Spleen (tissue), 13 donors: ENCODE measurements around the gene SERPINB5. TPM values are rescaled to one million over a fixed set of nuclear protein-coding genes. Genes with fewer than 3 reads are reported as not detected.

Experiments used
- DNase-seq: peaks from one replicate; pipeline ENCODE4 v3.0.0-alpha.2; 2020
- H3K27ac ChIP-seq, 8 donors: fragments of 200-600 bp; sonication (generic) in 7 of 8; 1 replicate in 4 of 8; 2 replicates in 4 of 8; pipeline versions ENCODE4 v1.5.0 to v1.8.0; 2016 to 2021; ENCODE audit warnings: inconsistent platforms in 4 of 8, mild to moderate bottlenecking in 4 of 8, moderate library complexity in 1 of 8
- H3K27me3 ChIP-seq, 7 donors: fragments of 200-600 bp; sonication (generic) in 6 of 7; replicated peaks in 1 of 7; 1 replicate in 4 of 7; 2 replicates in 3 of 7; pipeline versions ENCODE4 v1.5.0 to v1.8.0; 2016 to 2021; ENCODE audit warnings: inconsistent platforms in 3 of 7, mild to moderate bottlenecking in 1 of 7
- H3K36me3 ChIP-seq, 6 donors: fragments of 200-600 bp; sonication (generic) in 5 of 6; 1 replicate in 4 of 6; 2 replicates in 2 of 6; pipeline versions ENCODE4 v1.5.0 to v1.8.0; 2016 to 2021; ENCODE audit warnings: inconsistent platforms in 2 of 6
- H3K4me1 ChIP-seq, 6 donors: fragments of 200-600 bp; sonication (generic) in 5 of 6; 1 replicate in 3 of 6; 2 replicates in 3 of 6; pipeline versions ENCODE4 v1.5.0 to v1.8.0; 2016 to 2021; ENCODE audit warnings: inconsistent platforms in 3 of 6
- H3K4me3 ChIP-seq, 8 donors: fragments of 200-600 bp; sonication (generic) in 7 of 8; 1 replicate in 4 of 8; 2 replicates in 4 of 8; pipeline versions ENCODE4 v1.5.0 to v1.8.0; 2016 to 2021; ENCODE audit warnings: inconsistent platforms in 4 of 8, mild to moderate bottlenecking in 4 of 8, moderate library complexity in 2 of 8
- H3K9me3 ChIP-seq, 8 donors: fragments of 200-600 bp; sonication (generic) in 7 of 8; 1 replicate in 4 of 8; 2 replicates in 4 of 8; pipeline versions ENCODE4 v1.5.0 to v1.8.0; 2016 to 2021; ENCODE audit warnings: inconsistent platforms in 4 of 8
- POLR2A ChIP-seq, 3 donors: fragments of 450-650 bp; IDR thresholded peaks; one replicate each; pipeline ENCODE4 v1.5.1; 2017; ENCODE audit warnings: antibody characterized with exemption in 3 of 3, mild to moderate bottlenecking in 1 of 3
- POLR2AphosphoS5 ChIP-seq, 3 donors: sonication (generic); formaldehyde crosslinking; IDR thresholded peaks; one replicate each; pipeline ENCODE4 v1.5.1; 2017; ENCODE audit warnings: antibody characterized with exemption in 3 of 3
- WGBS, 5 donors: extraction: QIAGEN DNeasy Blood & Tissue Kit in 3 of 5; methylation state at CpG; one replicate each; pipeline versions ENCODE4 v1.1.5 to v1.1.7; 2013 to 2018; 5-methylcytosine and 5-hydroxymethylcytosine counted together
- intact Hi-C: fragments of 100-400 bp; cut with DNase I; formaldehyde crosslinking; loops from one replicate; pipeline ENCODE4 v1.15.0; 2023; ENCODE audit warnings: low total_unique reads
- long read RNA-seq, 2 donors: transcript quantifications; one replicate each; lab custom pipeline, GENCODE V29; 2026
- polyA plus RNA-seq, 3 donors: library from polyadenylated mRNA; stranded (reverse); fragments of 200-250 nt; gene quantifications; one replicate each; pipeline ENCODE4 v1.2.1, GENCODE V29; 2013
- total RNA-seq, 7 donors: library from RNA; depleted of rRNA in 3 of 7; stranded (reverse); fragments of >200 nt in 3 of 7; fragmentation: NEBNext Ultra II Directional in 4 of 7; extraction: Animal tissue kit (Norgen Biotek cat#: 25700) in 4 of 7; gene quantifications; one replicate each; pipeline versions ENCODE4 v1.1.0 to v1.2.1, GENCODE V29; 2016 to 2021
- TF ChIP-seq, protein P1 (sequence below), 11 experiments: fragments of 200-600 bp in 7 of 11; fragments of 450-650 bp in 4 of 11; sonication (generic) in 4 of 11; IDR thresholded peaks in 8 of 11; conservative IDR thresholded peaks in 3 of 11; 1 replicate in 7 of 11; 2 replicates in 4 of 11; pipeline versions ENCODE4 v1.4.0 to v1.8.0; 2016 to 2021; ENCODE audit warnings: antibody characterized with exemption in 11 of 11, inconsistent platforms in 4 of 11, mild to moderate bottlenecking in 1 of 11
- donor health status: healthy with polysubstance abuse.
- donor health status: DM: no; HTN: no; CAD: no; lungs with moderate emphysema.
- donor health status: DM: no; HTN: no; CAD: no.
- donor health status: Bipolar disorder and iron deficiency.
- donor health status: healthy.
- donor health status: DM: no; HTN: no; CAD: no.
- donor health status: DM: yes; HTN: yes; CAD: no.

SERPINB5 gene, protein sequence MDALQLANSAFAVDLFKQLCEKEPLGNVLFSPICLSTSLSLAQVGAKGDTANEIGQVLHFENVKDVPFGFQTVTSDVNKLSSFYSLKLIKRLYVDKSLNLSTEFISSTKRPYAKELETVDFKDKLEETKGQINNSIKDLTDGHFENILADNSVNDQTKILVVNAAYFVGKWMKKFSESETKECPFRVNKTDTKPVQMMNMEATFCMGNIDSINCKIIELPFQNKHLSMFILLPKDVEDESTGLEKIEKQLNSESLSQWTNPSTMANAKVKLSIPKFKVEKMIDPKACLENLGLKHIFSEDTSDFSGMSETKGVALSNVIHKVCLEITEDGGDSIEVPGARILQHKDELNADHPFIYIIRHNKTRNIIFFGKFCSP
- total RNA-seq = not detected
- under 1 TPM in 1 of 3 donors, not detected in 2; 0.02 TPM for polyA plus RNA-seq
- long read RNA-seq, donor 1 = 0 reads
- long read RNA-seq, donor 2 = 0 reads

DNA sequence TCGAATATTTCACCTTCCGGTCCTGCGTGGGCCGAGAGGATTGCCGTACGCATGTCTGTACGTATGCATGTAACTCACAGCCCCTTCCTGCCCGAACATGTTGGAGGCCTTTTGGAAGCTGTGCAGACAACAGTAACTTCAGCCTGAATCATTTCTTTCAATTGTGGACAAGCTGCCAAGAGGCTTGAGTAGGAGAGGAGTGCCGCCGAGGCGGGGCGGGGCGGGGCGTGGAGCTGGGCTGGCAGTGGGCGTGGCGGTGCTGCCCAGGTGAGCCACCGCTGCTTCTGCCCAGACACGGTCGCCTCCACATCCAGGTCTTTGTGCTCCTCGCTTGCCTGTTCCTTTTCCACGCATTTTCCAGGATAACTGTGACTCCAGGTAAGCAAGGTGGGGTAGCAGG lies at the start of gene SERPINB5:
SERPINB5 (plus strand) TSS at position 291 of the 400 bp plus-strand sequence. CDS start 7,471 bp downstream, outside the sequence.
- WGBS, 5 donors = 92 to 96% (median 93%) methylated on average over 21 of the region's 21 CpGs
- H3K36me3 ChIP-seq = no peaks in the 10 kb centered on the region
- H3K9me3 ChIP-seq = no peaks in the 10 kb centered on the region
- H3K27ac ChIP-seq = no peak within 1 kb of the TSS
- H3K4me3 ChIP-seq = no peak within 1 kb of the TSS
- no peak for DNase-seq
- peaks cover 0 to 18% (median 0%) of the 10 kb centered on the region in 7 donors for H3K27me3 ChIP-seq
- TF ChIP-seq POLR2A (IDR thresholded peaks at IDR 0.05) = no peak
- TF ChIP-seq, protein P1, sequence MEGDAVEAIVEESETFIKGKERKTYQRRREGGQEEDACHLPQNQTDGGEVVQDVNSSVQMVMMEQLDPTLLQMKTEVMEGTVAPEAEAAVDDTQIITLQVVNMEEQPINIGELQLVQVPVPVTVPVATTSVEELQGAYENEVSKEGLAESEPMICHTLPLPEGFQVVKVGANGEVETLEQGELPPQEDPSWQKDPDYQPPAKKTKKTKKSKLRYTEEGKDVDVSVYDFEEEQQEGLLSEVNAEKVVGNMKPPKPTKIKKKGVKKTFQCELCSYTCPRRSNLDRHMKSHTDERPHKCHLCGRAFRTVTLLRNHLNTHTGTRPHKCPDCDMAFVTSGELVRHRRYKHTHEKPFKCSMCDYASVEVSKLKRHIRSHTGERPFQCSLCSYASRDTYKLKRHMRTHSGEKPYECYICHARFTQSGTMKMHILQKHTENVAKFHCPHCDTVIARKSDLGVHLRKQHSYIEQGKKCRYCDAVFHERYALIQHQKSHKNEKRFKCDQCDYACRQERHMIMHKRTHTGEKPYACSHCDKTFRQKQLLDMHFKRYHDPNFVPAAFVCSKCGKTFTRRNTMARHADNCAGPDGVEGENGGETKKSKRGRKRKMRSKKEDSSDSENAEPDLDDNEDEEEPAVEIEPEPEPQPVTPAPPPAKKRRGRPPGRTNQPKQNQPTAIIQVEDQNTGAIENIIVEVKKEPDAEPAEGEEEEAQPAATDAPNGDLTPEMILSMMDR (IDR thresholded peaks at IDR 0.05 in 8 of 11, conservative IDR thresholded peaks at IDR 0.05 in 3 of 11) = no peak
- TF ChIP-seq POLR2AphosphoS5 (IDR thresholded peaks at IDR 0.05) = no peak
- intact Hi-C loops = no loop called here
- H3K4me1 ChIP-seq = no peaks in the 10 kb centered on the region

DNA sequence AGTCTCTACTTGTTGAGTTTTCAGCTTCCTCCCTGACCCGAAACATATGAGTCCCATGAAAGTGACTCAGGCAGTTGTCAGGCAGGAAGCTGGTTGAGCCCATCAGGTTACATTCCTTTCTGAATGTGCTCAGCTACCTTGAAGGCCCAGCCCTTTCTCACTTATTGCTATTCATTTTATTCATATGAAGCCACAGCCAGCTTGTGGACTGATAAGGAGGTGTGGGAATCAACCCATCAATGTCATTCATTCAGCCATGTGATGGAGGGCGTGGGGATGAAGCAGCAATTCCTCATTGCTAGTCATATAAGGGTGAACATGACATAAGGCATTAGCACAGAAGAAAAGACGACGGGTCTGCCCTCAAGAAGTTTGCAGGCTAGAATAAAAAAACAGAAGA lies 49.2 kb upstream of the SERPINB5 start:
- Histone ChIP-seq H3K4me1 (peaks cover 4 to 10% (median 7%) of the 10 kb centered on the region in 6 donors), H3K36me3 (no peaks in the 10 kb centered on the region), H3K9me3 (no peaks in the 10 kb centered on the region), H3K4me3 (no peak overlapping the region), H3K27ac (no peak overlapping the region), H3K27me3 (peaks cover 0 to 8% (median 0%) of the 10 kb centered on the region in 7 donors)
- no peak for DNase-seq
- intact Hi-C loops = loop anchor here (10.0 kb wide), 1 partner anchor 63 kb away; the partner anchor contains the start of gene KDSR
- WGBS, 5 donors = 72 to 93% (median 84%) methylated on average over 4 of the region's 4 CpGs
- no peak for TF ChIP-seq POLR2A (IDR thresholded peaks at IDR 0.05)
- TF ChIP-seq, protein P1 (IDR thresholded peaks at IDR 0.05 in 8 of 11, conservative IDR thresholded peaks at IDR 0.05 in 3 of 11) = no peak
- no peak for TF ChIP-seq POLR2AphosphoS5 (IDR thresholded peaks at IDR 0.05)

DNA sequence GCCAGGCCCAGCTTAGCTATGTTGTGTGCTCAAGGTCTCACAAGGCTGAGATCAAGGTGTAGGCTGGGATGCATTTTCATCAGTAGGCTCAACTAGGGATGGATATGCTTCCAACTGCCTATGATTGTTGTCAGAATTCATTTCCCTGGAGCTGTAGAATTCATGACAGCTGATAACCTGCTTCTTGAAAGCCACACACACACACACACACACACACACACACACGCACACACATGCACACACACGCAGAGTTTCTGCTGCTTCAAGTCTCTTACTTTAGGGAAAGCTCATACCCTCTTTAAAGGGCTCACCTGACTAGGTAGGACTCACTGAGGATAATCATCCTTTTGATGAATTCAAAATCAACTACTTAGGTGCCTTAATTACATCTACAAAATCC lies 46.2 kb upstream of the SERPINB5 start:
- Histone ChIP-seq H3K4me3 (no peak overlapping the region), H3K27ac (no peak overlapping the region), H3K9me3 (no peaks in the 10 kb centered on the region), H3K36me3 (no peaks in the 10 kb centered on the region), H3K4me1 (no peaks in the 10 kb centered on the region), H3K27me3 (peaks cover 0 to 8% (median 0%) of the 10 kb centered on the region in 7 donors)
- TF ChIP-seq, protein P1 (IDR thresholded peaks at IDR 0.05 in 8 of 11, conservative IDR thresholded peaks at IDR 0.05 in 3 of 11) = no peak
- TF ChIP-seq POLR2A (IDR thresholded peaks at IDR 0.05) = no peak
- no peak for TF ChIP-seq POLR2AphosphoS5 (IDR thresholded peaks at IDR 0.05)
- intact Hi-C loops = loop anchor here (10.0 kb wide), 1 partner anchor 306 kb away; no protein-coding TSS in a partner anchor
- DNase-seq = no peak
- 68 to 87% (median 83%) methylated on average over 2 of the region's 2 CpGs for WGBS, 5 donors

DNA sequence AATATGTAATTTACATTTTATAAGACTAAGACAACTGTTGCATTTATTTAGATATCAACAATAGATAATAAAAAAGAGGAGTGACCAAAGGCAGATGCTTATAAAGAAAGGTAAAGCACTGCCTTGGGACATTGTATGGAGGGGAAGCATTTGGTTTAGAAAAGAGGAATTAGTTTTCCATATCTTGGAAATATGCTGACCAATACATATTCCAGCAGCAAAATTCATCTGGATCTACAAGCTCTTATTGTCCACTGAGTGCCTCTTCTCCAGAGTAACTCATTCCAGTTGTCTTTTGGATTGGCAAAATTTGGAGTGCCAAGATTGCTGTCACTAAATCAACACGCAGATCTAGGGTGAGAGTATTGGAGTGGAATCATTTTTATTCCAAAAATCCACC lies 45.6 kb upstream of the SERPINB5 start:
- intact Hi-C loops = loop anchor here (10.0 kb wide), 1 partner anchor 306 kb away; no protein-coding TSS in a partner anchor
- TF ChIP-seq POLR2AphosphoS5 (IDR thresholded peaks at IDR 0.05) (no peak), POLR2A (IDR thresholded peaks at IDR 0.05) (no peak)
- TF ChIP-seq, protein P1 (IDR thresholded peaks at IDR 0.05 in 8 of 11, conservative IDR thresholded peaks at IDR 0.05 in 3 of 11) = no peak
- 69 to 92% (median 77%) methylated on average over 1 of the region's 1 CpG for WGBS, 5 donors

More for the DNA sequence above, 45.6 kb upstream of the SERPINB5 start:
- H3K9me3 ChIP-seq = no peaks in the 10 kb centered on the region
- H3K27ac ChIP-seq = no peak overlapping the region
- H3K4me1 ChIP-seq = no peaks in the 10 kb centered on the region
- DNase-seq = no peak
- no peak overlapping the region for H3K4me3 ChIP-seq
- H3K36me3 ChIP-seq = no peaks in the 10 kb centered on the region
- peaks cover 0 to 8% (median 0%) of the 10 kb centered on the region in 7 donors for H3K27me3 ChIP-seq
